ENCODE results near the gene FHL2.
"Not testable (repeated sequence)": the region's sequence is repeated elsewhere in the genome, so short reads cannot be mapped to it uniquely, and the experiment has no call there.

Gene FHL2

DNA sequence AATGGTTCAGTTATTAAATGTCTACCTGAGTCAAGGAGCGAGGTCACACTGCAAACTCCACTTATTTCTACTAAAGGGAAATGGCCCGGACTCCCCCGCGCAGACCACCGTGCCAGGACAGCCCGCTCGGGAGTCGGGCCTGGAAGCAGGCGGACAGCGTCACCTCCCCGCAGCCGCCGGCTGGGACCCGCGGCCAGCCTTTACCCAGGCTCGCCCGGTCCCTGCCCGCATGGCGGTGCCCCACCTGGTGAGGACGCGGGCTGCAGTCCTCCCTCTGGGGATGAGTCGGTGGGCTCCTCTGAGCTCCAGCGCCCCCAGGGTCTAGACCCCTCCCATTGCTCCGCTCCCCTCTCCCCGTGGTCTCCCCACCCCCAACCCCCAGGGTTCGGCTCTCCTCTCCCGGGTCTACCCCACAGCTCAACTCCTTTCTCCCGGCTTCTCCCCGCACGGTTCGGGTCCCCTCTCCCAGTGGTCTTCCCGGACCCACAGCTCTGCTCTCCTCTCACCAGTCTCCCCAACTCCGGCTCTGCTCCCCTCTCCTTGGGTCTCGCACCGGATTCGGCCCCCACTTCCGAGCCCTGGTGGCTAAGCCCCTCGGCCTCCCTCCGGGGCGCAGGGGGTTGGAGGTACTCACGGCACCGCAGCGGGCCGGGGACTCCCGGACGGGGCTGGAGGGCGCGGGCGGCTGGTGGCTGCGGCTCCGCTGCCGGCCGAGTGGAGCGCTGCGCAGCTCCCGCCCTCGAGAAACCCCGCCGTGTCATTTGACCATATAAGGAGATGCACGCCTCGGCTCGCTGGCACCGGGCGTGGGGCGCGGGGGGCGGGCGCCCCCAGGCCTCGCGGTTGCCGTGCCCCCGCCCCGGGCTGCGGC is at the start of gene FHL2:
Gene FHL2, minus strand, starts transcription at position 716 of the 871 bp plus-strand sequence. CDS start 12,535 bp downstream, outside the sequence.
- peak; percentile 79 for DNase-seq (ENCODE audit: low spot score)

DNA sequence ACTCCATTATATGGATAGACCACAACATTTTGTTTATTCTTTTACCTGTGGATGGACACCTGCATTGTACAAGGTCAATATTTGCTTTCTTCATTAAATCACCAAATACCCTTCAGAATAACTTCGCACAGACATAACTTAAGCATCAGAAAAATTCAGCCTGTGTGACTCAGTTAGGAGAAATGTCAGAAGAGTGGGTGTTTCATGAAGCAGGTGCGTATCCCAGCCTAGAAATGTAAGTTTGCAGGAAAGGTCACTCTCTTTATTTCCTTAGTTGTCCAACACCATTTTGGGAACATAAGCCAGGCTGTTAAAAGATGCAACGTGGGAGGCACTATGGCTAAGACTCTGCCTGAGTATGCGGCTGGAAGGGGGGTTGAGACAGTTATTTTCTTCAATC is 48.6 kb upstream of the FHL2 start:
- no peak for DNase-seq (ENCODE audit: low spot score)

DNA sequence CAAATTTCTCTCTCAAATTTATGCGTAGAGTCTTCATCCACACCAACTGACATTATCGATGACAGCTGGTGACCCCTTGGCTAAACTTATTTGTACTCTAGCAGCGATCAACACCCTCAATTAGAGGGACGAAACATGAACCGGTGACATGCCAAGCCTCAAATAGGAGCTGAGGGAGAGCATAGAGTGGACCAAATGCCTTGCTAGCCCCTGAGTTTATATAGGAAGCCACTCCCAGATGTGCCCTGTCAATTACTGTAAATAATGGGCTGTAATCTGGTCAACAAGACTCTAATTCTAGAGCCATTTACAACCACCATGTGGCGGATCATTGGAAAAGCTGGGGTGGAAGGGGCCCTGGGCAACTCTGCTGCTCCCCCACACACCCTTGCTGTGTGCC is 47.6 kb upstream of the FHL2 start:
- DNase-seq (ENCODE audit: low spot score) = no peak

GRCh38 chr2:105445976-105446375 is 47.1 kb upstream of the FHL2 start:
- DNase-seq (ENCODE audit: low spot score) = no peak

GRCh38 chr2:105445498-105445897 is 46.6 kb upstream of the FHL2 start:
- no peak for DNase-seq (ENCODE audit: low spot score)

GRCh38 chr2:105443617-105444598 is 45.1 kb upstream of the FHL2 start:
- DNase-seq (ENCODE audit: low spot score) = no peak

GRCh38 chr2:105442721-105443120 is 43.9 kb upstream of the FHL2 start:
- DNase-seq (ENCODE audit: low spot score) = no peak

DNA sequence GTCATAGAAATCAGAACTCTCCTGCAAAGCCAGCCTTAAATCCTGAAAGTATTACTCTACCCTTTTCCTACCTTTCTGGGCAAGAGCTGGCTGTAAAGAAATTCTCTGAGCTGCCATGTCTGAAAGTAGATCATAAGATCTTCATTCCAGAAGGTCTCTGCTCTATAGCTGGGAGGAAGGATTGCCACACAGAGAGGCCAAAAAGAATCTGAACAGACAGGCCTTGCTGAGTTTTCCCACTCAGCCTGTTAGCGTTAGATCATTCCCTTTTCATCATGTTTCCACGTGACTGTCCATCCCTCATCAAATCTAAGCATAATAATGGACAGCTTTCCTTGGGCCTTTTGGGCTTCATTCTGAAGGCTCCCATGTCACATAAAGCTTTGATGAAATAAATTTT is 43.2 kb upstream of the FHL2 start:
- no peak for DNase-seq (ENCODE audit: low spot score)

GRCh38 chr2:105439141-105439540 is 40.3 kb upstream of the FHL2 start:
- no peak for DNase-seq (ENCODE audit: low spot score)

DNA sequence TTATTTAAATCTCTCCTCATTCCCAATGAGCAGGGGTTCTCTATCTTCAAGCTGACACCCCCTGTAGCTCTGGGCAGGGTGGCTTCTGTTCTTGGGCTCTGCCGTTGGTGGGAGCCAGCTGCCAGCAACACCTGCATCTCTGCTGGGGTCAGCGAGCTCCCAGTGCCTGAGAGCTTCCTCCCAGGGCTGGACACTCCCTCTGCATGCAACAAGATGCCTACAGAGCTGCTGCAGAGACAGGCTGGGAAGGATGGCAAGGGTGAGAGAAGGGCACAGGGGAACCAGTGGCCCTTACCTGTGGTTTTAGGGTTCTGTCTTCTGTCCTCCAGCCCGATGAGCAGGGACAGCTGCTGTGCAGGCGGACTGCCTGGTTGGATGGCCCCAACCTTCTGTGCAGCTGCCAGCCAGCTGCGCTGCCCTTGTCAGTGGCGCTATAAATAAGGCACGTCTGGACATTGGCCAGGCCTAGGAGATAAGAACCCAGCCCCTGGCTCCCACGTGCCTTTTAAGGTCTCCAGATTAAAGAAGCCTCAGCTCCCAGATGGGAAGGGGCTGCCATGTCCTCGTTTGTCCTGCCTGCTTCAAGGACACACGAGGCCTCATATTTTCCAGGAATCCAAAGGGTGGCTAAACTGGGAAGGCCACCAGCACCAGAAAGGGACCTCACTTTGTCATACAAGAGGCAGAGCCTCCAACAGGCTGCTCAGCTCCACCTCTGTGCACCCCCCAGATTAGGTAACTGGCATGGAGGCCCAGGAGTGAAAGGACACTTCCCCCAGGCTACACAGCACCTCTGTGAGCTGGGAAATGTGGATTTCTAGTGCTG is 39.5 kb upstream of the FHL2 start:
- DNase-seq (ENCODE audit: low spot score) = no peak

DNA sequence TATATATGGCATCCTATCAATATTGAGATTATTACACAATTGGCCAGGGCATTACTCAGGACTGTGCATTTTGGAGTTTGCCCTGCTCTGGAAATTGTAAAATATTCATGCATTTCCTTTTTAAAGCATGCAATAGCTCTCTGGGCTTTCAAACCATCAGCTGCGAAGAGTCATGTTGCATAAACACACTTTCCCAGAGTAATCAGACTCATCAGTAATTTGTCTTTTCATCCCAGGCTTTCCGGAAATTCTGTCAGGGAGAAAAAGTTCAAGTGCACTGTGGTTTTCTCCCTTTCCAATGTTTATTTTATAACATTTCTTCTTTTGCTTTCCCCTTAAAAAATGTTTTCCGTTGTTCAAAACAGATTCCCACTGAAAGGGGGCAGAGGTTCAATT is 38.9 kb upstream of the FHL2 start:
- DNase-seq (ENCODE audit: low spot score) = peak; percentile 50

DNA sequence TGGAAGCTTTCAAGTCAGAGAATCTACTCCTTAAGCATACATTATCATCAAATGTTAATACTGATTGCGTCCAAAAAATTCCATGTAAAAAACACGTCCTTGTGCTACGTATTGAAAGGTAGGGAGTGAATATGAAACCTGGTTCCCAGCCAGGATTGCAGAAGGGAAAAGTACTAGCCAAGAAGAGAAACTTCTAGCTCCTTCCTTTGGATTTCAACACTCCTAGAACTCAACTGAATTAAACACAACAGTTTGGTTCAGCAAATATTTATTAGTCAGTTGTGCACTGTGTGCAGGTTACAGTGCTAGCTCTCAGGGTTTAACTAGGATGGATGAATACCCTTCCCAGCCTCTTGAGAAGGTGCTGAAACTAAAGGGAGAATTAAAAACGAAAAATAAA is 33.9 kb upstream of the FHL2 start:
- DNase-seq (ENCODE audit: low spot score) = no peak

DNA sequence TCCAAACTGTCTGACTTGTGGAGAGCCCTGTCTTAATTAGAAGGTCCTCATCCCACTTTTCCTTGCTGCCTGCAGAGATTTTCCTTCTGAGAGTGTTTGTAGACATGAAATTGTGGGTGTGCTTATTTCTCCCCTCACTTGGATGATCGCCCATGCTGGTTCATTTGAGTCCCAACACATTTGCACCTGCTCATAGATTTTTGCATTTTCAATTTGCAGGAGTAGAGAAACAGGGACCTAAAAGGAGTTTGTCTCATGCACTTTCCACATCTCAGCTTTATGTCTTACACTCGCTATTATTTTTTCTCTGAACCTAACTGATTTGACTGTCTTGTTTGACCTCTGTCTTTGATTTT is 33.2 kb upstream of the FHL2 start:
- DNase-seq (ENCODE audit: low spot score) = no peak

GRCh38 chr2:105431367-105432043 is 32.7 kb upstream of the FHL2 start:
- DNase-seq (ENCODE audit: low spot score) = peak; percentile 40

GRCh38 chr2:105428387-105429018 is 29.7 kb upstream of the FHL2 start:
- no peak for DNase-seq (ENCODE audit: low spot score)

- DNase-seq (ENCODE audit: low spot score) = no peak
Measured at GRCh38 chr2:105427485-105427884, 28.6 kb upstream of the FHL2 start.

- DNase-seq (ENCODE audit: low spot score) = no peak
Measured at GRCh38 chr2:105426626-105427292, 27.9 kb upstream of the FHL2 start.

GRCh38 chr2:105425936-105426625 is 27.2 kb upstream of the FHL2 start:
- no peak for DNase-seq (ENCODE audit: low spot score)

DNA sequence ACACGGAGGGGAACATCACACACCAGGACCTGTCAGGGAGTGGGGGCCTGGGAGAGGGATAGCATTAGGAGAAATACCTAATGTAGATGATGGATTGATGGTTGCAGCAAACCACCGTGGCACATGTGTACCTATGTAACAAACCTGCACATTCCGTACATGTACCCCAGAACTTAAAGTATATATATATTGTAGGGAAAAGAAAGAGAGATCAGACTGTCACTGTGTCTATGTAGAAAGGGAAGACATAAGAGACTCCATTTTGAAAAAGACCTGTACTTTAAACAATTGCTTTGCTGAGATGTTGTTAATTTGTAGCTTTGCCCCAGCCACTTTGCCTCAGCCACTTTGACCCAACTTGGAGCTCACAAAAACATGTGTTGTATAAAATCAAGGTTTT is 26.0 kb upstream of the FHL2 start:
- not testable (repeated sequence) for DNase-seq (ENCODE audit: low spot score)

DNA sequence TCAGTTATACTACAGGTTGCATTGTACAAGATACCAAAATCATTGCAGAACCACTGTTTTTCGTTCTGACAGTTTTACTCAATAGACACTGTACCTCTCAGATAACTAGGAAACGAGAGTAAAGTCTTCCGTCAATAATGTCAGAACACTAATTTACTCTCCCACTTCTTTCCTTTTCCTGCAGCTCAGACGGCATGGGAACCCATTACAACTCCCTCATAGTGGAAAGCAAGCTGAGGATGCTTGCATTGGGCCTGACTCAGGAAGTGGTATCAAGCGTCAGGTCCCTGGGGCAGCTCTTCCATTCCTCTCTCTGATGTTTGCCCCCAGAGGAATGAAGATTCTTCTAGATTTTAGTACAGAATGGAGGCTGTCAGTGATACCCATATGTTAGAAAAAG is 23.9 kb upstream of the FHL2 start:
- DNase-seq (ENCODE audit: low spot score) = no peak

Measured in AG08395 (cell line).